ENCODE results near the gene SRGAP3.

Gene SRGAP3

DNA sequence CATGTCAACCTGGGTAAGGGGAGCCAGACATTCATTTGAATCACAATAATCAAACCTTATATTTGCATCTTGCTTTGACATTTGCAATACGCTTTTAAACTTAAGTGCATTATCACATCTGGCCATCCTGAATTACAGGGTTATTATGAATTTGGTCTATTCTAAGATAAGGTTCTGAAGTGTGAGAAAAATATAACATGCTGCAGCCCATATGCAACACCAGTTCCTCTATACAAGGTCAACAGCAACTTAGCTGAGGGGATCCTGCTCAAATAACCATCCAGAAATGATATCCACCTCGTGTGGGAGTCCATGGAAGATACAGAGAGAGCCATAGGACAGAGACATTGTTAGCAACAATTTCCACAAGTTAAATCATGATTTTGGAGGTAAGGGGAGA lies 213.5 kb downstream of the SRGAP3 start:
- H3K9me3 ChIP-seq: no peaks in the 10 kb centered on the region
- H3K4me1 ChIP-seq: no peaks in the 10 kb centered on the region
- in situ Hi-C loops (cut with MboI; ENCODE audit: low sequenced_read_pairs): no loop called here
- H3K4me3 ChIP-seq: no peak overlapping the region
- H3K36me3 ChIP-seq (replicated peaks): no peaks in the 10 kb centered on the region
- no peaks in the 10 kb centered on the region for H3K27me3 ChIP-seq (ENCODE audit: low read depth)
- no peak for DNase-seq (ENCODE audit: low spot score in 2 of 2)

DNA sequence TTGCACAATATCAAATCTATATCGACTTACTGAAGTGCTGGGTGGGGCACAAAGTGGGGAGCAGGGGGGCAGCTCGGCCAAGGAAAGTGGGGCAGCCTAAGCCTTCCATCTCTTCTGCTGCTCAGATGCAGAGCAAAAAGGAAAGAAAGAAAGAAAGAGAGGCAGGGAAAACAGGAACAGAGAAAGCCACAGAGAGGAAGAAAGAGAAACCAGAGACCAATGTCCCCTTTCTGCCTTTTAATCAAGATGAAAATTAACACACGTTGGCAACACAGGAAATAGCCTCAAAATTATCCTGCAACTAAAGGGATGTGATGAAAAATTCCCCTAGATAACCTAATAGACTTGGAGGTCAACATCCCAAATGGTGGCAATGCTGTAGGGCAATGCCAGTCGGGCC lies 214.0 kb downstream of the SRGAP3 start:
- Histone ChIP-seq H3K9me3 (no peaks in the 10 kb centered on the region; the same call in 1 of the 2 replicates), H3K27me3 (ENCODE audit: low read depth) (no peaks in the 10 kb centered on the region), H3K4me3 (no peak overlapping the region), H3K36me3 (replicated peaks) (no peaks in the 10 kb centered on the region), H3K4me1 (no peaks in the 10 kb centered on the region)
- DNase-seq (ENCODE audit: low spot score in 2 of 2): no peak
- in situ Hi-C loops (cut with MboI; ENCODE audit: low sequenced_read_pairs): no loop called here

DNA sequence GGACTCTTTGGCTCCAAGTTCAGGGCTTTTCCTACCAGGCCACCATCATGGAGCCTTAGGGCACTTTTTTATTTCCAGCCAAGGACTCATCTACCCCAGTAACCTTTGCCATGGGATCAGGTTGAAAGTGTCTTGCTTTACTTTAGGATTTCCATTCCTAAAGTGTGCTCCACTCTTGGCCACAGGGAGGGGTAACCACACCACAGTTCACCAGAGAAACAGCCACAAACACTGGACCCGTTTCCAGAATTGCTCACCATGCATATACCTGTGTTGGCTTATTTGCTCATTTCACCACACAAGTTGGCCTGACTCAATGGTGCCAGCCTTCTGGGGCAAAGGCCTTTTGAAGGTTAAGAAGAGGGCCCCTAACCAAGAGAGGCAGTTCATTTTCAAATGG lies 215.6 kb downstream of the SRGAP3 start:
- H3K36me3 ChIP-seq (replicated peaks): no peaks in the 10 kb centered on the region
- no peaks in the 10 kb centered on the region for H3K27me3 ChIP-seq (ENCODE audit: low read depth)
- no peak for DNase-seq (ENCODE audit: low spot score in 2 of 2)
- H3K9me3 ChIP-seq: no peaks in the 10 kb centered on the region; the same call in 1 of the 2 replicates
- in situ Hi-C loops (cut with MboI; ENCODE audit: low sequenced_read_pairs): no loop called here
- H3K4me1 ChIP-seq: no peaks in the 10 kb centered on the region
- no peak overlapping the region for H3K4me3 ChIP-seq

DNA sequence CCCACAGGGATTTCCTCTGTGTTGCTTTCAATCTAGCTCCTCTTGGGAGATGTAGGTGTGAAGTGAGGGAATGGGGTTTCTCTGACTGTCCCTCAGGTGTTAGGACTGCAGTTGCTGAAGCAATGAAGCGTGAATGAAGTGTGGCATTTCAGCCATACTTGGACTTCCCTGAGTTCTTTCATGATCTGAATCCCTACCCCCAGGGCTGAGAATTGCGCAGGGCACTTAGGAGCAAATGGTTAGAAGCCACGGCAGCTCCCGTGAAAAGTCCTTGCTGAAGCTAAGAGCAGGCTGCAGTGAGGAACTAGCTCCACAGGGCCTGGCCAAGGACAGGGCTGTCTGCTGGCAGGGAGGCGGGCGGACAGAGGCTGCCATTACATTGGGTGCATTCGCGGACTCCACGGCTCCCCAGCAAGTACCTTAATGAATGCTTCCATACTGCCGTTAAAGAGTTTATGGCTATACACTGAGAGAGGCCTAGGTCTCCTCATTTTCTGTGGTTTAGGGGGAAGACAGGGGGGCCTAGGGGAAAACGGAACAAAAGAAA lies 217.1 kb downstream of the SRGAP3 start:
- no peak for DNase-seq (ENCODE audit: low spot score in 2 of 2)
- Histone ChIP-seq H3K4me1 (no peaks in the 10 kb centered on the region), H3K27me3 (ENCODE audit: low read depth) (no peaks in the 10 kb centered on the region), H3K9me3 (no peaks in the 10 kb centered on the region; the same call in 1 of the 2 replicates), H3K36me3 (replicated peaks) (no peaks in the 10 kb centered on the region), H3K4me3 (no peak overlapping the region)
- in situ Hi-C loops (cut with MboI; ENCODE audit: low sequenced_read_pairs): no loop called here

DNA sequence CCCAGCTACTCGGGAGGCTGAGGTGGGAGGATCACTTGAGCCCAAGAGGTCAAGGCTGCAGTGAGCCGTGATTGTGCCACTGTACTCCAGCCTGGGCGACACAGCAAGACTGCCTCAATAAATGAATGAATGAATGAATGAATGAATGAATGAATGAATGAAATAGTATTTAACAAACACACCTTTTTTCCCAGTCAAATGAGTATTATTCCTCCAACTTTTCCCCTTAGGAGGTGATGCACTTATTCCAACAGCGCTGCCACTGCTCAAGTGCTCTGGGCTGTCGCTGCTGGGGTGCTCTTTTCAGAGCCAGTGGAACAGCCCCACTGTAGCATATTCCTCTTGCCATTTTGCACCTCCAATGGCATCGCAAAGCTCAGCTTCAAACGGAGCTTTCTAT lies 219.4 kb downstream of the SRGAP3 start:
- H3K4me1 ChIP-seq: no peaks in the 10 kb centered on the region
- H3K36me3 ChIP-seq (replicated peaks): no peaks in the 10 kb centered on the region
- no peak overlapping the region for H3K4me3 ChIP-seq
- H3K9me3 ChIP-seq: no peaks in the 10 kb centered on the region; the same call in 1 of the 2 replicates
- in situ Hi-C loops (cut with MboI; ENCODE audit: low sequenced_read_pairs): no loop called here
- DNase-seq (ENCODE audit: low spot score in 2 of 2): no peak
- no peaks in the 10 kb centered on the region for H3K27me3 ChIP-seq (ENCODE audit: low read depth)

DNA sequence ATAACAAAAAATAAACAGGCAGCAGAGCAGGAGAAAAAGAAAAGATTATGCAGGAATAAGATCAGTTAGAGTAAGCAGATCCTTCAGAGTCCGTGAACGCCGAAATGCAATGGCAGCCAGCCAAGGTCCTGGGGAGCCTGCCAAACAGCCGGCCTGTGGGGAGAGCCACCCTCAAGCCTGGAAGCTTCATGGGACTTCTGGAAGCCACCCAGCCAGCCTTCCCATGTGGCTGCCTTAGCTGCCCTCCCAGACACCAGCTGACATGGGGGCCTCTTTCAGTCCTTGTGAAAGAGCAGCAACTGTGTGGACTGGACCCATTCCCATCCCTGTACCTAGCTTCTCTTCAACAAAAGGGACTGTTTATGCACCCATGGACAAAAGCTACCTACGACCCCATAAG lies 221.3 kb downstream of the SRGAP3 start:
- Histone ChIP-seq H3K4me1 (no peaks in the 10 kb centered on the region), H3K27me3 (ENCODE audit: low read depth) (no peaks in the 10 kb centered on the region), H3K36me3 (replicated peaks) (no peaks in the 10 kb centered on the region), H3K9me3 (no peaks in the 10 kb centered on the region; the same call in 1 of the 2 replicates), H3K4me3 (no peak overlapping the region)
- DNase-seq (ENCODE audit: low spot score in 2 of 2): no peak
- in situ Hi-C loops (cut with MboI; ENCODE audit: low sequenced_read_pairs): no loop called here

DNA sequence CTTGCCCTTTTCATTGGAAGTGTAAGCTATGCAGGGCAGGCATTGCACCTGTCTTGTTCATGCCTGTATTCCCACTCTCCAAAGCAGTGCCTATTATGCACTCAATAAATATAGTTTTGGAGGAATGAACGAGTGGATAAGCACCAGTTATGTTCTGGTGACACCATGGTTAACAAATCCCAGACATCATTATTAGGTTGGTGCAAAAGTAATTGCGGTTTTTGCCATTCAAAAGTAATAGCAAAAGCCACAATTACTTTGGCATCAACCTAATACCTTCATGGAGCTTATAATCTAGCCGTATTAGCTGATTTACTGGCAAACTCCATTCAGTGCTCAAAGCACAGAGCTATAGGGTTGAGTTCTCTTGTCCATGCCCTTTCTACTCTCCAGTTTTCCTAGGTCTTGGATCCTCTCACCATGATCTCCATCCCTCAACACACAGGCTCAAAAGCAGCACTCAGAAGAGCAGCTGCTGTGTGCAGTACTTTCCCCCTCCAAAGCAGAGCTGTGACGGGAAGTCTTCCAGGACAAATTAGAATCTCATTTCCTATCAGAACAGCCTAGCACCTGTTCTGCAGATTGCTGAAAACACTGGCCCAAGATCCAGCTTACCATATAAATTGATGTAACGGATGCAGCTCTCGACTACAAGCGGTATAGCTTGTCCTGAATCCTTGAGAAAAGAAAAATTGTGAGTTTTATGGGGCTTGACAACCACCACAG lies 223.0 kb downstream of the SRGAP3 start:
- Histone ChIP-seq H3K4me1 (no peaks in the 10 kb centered on the region), H3K4me3 (no peak overlapping the region), H3K27me3 (ENCODE audit: low read depth) (no peaks in the 10 kb centered on the region), H3K36me3 (replicated peaks) (no peaks in the 10 kb centered on the region), H3K9me3 (no peaks in the 10 kb centered on the region; the same call in 1 of the 2 replicates)
- in situ Hi-C loops (cut with MboI; ENCODE audit: low sequenced_read_pairs): no loop called here
- DNase-seq (ENCODE audit: low spot score in 2 of 2): no peak

DNA sequence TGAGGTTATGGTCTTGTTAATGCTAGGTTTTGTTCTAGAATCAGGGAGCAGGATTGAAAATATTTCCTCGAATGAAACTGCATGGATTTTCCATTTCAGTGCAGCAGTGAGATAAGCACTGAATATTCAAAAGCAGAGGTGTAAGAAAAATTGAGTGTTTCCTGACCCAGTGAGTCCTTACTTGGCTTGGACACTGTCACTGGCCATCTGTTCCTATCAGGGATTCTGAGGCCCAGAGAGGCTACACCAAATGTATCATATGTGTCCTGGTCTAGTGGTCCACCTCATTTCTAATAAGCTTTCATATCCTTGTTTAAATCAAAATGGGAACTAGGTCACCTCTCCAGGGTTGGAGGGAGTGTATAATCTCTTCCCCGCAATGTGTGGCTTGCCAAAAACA lies 225.1 kb downstream of the SRGAP3 start:
- Histone ChIP-seq H3K4me1 (no peaks in the 10 kb centered on the region), H3K36me3 (replicated peaks) (no peaks in the 10 kb centered on the region), H3K27me3 (ENCODE audit: low read depth) (no peaks in the 10 kb centered on the region), H3K9me3 (no peaks in the 10 kb centered on the region), H3K4me3 (no peak overlapping the region)
- no peak for DNase-seq (ENCODE audit: low spot score in 2 of 2)
- in situ Hi-C loops (cut with MboI; ENCODE audit: low sequenced_read_pairs): no loop called here

DNA sequence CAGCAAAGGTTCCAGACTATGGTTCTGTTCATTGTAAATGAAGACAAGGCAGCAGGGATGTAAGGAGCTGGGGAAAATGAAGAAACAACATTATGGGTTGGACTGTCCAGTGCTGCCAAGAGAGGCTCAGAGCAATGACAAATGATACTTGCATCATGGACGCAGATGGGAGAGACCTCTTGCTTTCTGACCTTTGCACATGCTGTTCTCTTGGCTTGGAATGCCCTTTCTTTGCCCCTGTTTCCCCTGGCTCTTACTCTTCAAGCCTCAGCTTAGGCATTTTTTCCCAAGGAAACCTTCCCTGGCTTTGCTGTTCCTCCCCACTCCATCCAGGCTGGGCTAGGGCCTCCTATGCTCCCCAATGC lies 226.2 kb downstream of the SRGAP3 start:
- Histone ChIP-seq H3K9me3 (no peaks in the 10 kb centered on the region), H3K27me3 (ENCODE audit: low read depth) (no peaks in the 10 kb centered on the region), H3K36me3 (replicated peaks) (no peaks in the 10 kb centered on the region), H3K4me1 (no peaks in the 10 kb centered on the region), H3K4me3 (no peak overlapping the region)
- in situ Hi-C loops (cut with MboI; ENCODE audit: low sequenced_read_pairs): no loop called here
- no peak for DNase-seq (ENCODE audit: low spot score in 2 of 2)

DNA sequence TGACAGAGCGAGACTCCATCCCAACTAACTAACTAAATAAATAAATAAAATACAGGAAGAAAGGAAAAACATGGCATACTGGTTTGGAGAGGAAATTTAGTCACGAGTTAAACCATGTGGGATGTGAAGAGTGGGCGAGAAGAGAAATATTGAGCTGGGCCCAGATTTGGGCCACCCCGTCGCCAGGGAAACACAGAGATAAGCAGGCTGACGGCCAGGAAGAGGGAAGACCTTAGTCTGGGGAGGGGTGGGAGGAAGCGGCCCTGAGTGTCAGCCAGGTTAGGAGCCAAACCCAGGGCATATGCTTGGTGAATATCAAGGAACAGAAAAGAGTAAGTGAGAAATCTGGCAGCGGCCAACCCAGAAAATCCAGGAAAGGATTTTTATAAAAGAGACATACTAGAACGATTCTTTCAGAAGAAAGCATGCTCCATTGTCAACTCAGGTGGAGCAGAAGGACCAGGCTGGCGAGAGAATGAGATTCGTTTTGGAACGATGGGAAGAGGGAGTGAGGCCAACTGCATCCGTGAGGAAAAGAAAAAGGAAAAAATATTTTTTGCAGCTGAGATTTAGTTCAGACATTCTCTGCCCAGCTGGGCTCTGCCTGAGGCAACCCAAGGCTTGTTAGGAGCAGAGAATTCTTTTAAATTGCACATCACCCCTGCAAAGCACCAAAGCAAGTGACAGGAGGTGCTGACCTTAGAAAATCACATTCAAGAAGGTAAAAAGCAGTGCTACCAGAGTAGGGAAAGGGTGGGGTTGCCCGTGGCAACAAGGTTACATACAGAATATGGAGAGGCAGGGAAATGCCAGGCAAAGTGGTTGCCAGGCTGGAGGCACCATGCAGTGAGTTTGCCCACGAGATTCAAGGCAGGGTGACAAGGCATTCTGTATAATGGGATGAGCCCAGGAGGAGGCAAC lies 226.9 kb downstream of the SRGAP3 start:
- Histone ChIP-seq H3K4me1 (no peaks in the 10 kb centered on the region), H3K4me3 (no peak overlapping the region), H3K36me3 (replicated peaks) (no peaks in the 10 kb centered on the region), H3K9me3 (no peaks in the 10 kb centered on the region), H3K27me3 (ENCODE audit: low read depth) (no peaks in the 10 kb centered on the region)
- in situ Hi-C loops (cut with MboI; ENCODE audit: low sequenced_read_pairs): no loop called here
- DNase-seq (ENCODE audit: low spot score in 2 of 2): no peak

DNA sequence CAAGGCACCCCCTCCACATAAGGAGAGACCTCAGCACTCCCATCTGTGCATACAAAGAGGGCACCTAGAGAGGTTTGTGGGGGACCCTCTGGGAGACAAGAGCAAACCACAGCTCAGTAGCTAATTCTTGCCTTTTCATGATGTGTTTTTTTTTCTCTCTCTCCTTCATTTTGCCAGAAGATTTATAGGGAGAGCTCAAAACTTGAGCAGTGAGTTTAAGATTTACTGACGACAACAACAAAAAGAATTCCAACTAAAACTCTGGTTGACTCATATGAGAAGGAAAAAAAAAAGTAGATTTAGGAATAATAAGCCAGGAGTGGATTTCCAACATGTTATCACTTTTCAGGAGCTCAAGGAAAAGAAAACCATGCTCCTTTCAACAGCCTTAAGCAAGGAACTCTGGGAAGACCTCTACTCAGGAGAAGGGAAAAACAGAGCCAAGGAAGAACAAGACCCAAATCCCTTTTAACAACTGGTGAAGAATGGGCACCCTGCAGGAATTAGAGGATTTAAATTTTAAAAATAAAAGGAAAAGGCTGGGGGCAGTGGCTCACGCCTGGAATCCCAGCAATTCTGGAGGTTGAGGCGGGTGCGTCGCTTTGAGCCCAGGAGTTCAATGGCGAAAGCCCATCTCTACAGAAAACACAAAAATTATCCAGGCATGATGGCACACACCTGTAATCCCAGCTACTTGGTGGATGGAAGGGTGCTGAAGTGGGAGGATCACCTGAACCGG lies 228.0 kb downstream of the SRGAP3 start:
- H3K9me3 ChIP-seq: no peaks in the 10 kb centered on the region
- H3K4me3 ChIP-seq: no peak overlapping the region
- no peaks in the 10 kb centered on the region for H3K36me3 ChIP-seq (replicated peaks)
- in situ Hi-C loops (cut with MboI; ENCODE audit: low sequenced_read_pairs): no loop called here
- no peak for DNase-seq (ENCODE audit: low spot score in 2 of 2)
- no peaks in the 10 kb centered on the region for H3K4me1 ChIP-seq
- no peaks in the 10 kb centered on the region for H3K27me3 ChIP-seq (ENCODE audit: low read depth)

DNA sequence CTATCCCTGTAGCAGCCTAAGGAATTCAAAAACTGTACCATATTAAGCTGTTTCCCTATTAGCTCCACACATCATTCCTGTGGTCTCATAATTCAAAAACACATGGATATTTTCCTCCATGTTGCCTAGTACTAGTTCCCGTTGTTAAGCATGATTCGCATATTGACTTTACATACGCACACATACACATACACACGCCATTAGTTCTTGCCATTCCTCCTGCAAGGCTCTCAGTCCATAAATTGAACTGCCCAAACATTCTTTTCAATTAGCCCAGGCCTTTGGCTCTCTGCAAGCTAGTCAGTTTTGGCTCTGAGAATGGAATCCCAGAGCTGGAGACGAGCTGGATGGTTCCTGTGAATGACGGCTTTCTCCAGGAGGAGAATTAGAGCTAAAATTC lies 229.0 kb downstream of the SRGAP3 start:
- H3K9me3 ChIP-seq: no peaks in the 10 kb centered on the region
- no peaks in the 10 kb centered on the region for H3K4me1 ChIP-seq
- H3K27me3 ChIP-seq (ENCODE audit: low read depth): no peaks in the 10 kb centered on the region
- H3K4me3 ChIP-seq: no peak overlapping the region
- no peaks in the 10 kb centered on the region for H3K36me3 ChIP-seq (replicated peaks)
- in situ Hi-C loops (cut with MboI; ENCODE audit: low sequenced_read_pairs): no loop called here
- no peak for DNase-seq (ENCODE audit: low spot score in 2 of 2)

DNA sequence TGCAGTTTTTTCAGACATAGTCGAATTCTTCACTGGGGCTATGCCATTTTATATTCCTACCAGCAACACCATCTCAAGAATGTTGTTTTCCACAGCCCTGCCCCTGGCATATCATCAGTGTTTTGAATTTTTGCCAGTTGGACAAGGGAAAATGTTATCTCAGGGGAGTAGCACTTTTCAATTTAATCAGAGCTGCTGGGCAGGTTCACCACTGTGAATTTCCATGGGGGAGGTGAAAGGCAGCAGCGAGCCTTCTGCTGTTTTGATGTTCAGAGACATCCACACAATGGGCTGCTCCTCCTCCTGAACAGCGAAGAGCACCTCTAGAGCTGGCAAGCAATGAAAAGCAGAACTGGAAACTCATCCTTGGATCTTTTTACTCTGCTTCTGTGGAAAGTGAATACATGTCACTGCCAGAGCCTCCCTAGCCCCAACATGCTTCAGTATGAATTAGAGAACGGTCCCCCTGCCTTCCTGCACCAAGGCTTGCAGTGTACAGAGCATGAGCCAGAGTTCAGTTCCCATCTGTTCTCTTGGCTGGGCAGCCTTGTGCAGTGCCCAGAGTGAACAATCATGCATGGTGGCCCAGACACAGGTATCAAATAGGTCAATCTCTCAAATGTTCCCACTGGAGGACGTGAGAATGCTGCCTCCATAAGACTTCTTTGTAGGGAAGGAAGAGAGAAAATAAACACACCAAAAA lies 230.0 kb downstream of the SRGAP3 start:
- Histone ChIP-seq H3K27me3 (ENCODE audit: low read depth) (no peaks in the 10 kb centered on the region), H3K9me3 (no peaks in the 10 kb centered on the region), H3K36me3 (replicated peaks) (no peaks in the 10 kb centered on the region), H3K4me3 (no peak overlapping the region), H3K4me1 (no peaks in the 10 kb centered on the region)
- DNase-seq (ENCODE audit: low spot score in 2 of 2): no peak
- in situ Hi-C loops (cut with MboI; ENCODE audit: low sequenced_read_pairs): no loop called here
